ENCODE results near the gene RPLP1.

Gene RPLP1

DNA sequence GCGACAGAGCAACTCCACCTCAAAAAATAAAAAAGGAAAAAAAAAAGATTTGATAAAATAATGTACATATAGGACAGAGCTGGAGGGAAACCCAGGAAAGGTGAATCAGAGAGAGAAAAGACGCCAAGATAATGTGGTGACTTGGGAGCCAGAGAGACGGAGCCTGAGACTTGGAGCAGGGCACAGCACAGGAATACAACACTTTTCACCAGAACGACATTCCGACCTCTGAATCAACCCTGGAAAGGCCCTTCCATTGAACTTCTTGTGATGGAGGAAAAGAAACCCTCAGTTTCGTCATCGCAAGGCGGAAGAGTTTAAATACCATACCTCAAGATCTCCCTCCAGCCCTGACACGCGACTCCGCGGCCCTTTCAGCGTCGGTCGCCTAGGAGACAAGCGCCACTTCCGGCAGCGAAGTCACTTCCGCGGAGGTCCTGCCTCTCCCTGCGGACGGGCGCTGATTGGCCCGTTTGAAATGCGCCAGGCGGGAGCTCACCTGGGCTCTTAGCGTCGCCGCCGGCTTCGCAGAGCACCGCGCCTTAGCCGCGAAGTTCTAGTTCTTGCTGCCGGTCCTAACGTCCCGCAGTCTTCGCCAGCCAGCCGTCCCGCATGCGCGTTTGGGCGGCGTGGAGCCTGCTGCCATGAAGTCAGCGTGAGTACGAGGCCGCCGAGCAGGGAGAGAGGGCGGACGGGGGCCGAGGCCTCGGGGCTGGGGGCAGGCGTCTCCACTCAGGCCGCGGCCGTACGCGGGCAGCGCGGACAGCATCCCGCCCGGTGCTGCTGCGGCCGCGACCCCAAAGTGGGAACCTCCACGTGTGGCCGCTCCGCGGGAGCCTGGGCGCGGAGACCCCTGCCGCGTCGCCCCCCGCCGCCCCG, 38.6 kb upstream of the RPLP1 start, which contains the start of gene KIF23 (continued):
- TF ChIP-seq, protein P1, sequence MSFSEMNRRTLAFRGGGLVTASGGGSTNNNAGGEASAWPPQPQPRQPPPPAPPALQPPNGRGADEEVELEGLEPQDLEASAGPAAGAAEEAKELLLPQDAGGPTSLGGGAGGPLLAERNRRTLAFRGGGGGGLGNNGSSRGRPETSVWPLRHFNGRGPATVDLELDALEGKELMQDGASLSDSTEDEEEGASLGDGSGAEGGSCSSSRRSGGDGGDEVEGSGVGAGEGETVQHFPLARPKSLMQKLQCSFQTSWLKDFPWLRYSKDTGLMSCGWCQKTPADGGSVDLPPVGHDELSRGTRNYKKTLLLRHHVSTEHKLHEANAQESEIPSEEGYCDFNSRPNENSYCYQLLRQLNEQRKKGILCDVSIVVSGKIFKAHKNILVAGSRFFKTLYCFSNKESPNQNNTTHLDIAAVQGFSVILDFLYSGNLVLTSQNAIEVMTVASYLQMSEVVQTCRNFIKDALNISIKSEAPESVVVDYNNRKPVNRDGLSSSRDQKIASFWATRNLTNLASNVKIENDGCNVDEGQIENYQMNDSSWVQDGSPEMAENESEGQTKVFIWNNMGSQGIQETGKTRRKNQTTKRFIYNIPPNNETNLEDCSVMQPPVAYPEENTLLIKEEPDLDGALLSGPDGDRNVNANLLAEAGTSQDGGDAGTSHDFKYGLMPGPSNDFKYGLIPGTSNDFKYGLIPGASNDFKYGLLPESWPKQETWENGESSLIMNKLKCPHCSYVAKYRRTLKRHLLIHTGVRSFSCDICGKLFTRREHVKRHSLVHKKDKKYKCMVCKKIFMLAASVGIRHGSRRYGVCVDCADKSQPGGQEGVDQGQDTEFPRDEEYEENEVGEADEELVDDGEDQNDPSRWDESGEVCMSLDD (tag by site-specific recombination; IDR thresholded peaks at IDR 0.05), result no peak
- TF ChIP-seq SP3 (tag by site-specific recombination; IDR thresholded peaks at IDR 0.05) (peak; percentile 71; the same call in 1 of the 2 replicates), ZNF654 (tag by site-specific recombination; IDR thresholded peaks at IDR 0.05; ENCODE audit: low read depth) (no peak), ZNF391 (tag by site-specific recombination; IDR thresholded peaks at IDR 0.05; ENCODE audit: borderline replicate concordance, low read depth) (peak; percentile 71; the same call in 1 of the 2 replicates), KLF16 (tag by site-specific recombination; IDR thresholded peaks at IDR 0.05) (peak; percentile 76; the same call in 1 of the 2 replicates), ZNF76 (tag by site-specific recombination; IDR thresholded peaks at IDR 0.05; ENCODE audit: borderline replicate concordance, low read depth) (peak; percentile 85; the same call in 1 of the 2 replicates), HOXA7 (CRISPR knock-in tag; IDR thresholded peaks at IDR 0.05; ENCODE audit: borderline replicate concordance) (peak; percentile 54; the same call in 1 of the 2 replicates), ZXDB (tag by site-specific recombination; IDR thresholded peaks at IDR 0.05) (peak; percentile 87), ZNF324 (tag by site-specific recombination; IDR thresholded peaks at IDR 0.05) (peak; percentile 53), TRIM28 (IDR thresholded peaks at IDR 0.05; ENCODE audit: borderline replicate concordance, low read length) (peak; percentile 13; the same call in 1 of the 2 replicates), YY1 (tag by site-specific recombination; IDR thresholded peaks at IDR 0.05) (peak; percentile 44), ZSCAN23 (tag by site-specific recombination; IDR thresholded peaks at IDR 0.05) (0 out of 2 replicates have a peak, but pooled peaks have one; percentile 4), BCL11B (tag by site-specific recombination; IDR thresholded peaks at IDR 0.05; ENCODE audit: low read depth) (no peak), ZNF311 (tag by site-specific recombination; IDR thresholded peaks at IDR 0.05; ENCODE audit: borderline replicate concordance) (no peak), ZSCAN16 (tag by site-specific recombination; IDR thresholded peaks at IDR 0.05) (no peak; the same call in 1 of the 2 replicates), WT1 (tag by site-specific recombination; IDR thresholded peaks at IDR 0.05) (peak; percentile 38; the same call in 1 of the 2 replicates)
- TF ChIP-seq, protein P2, sequence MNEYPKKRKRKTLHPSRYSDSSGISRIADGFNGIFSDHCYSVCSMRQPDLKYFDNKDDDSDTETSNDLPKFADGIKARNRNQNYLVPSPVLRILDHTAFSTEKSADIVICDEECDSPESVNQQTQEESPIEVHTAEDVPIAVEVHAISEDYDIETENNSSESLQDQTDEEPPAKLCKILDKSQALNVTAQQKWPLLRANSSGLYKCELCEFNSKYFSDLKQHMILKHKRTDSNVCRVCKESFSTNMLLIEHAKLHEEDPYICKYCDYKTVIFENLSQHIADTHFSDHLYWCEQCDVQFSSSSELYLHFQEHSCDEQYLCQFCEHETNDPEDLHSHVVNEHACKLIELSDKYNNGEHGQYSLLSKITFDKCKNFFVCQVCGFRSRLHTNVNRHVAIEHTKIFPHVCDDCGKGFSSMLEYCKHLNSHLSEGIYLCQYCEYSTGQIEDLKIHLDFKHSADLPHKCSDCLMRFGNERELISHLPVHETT (tag by site-specific recombination; IDR thresholded peaks at IDR 0.05), result peak; percentile 37; the same call in 1 of the 2 replicates
- TF ChIP-seq, protein P3, sequence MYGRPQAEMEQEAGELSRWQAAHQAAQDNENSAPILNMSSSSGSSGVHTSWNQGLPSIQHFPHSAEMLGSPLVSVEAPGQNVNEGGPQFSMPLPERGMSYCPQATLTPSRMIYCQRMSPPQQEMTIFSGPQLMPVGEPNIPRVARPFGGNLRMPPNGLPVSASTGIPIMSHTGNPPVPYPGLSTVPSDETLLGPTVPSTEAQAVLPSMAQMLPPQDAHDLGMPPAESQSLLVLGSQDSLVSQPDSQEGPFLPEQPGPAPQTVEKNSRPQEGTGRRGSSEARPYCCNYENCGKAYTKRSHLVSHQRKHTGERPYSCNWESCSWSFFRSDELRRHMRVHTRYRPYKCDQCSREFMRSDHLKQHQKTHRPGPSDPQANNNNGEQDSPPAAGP (tag by site-specific recombination; IDR thresholded peaks at IDR 0.05), result peak; percentile 73; the same call in 1 of the 2 replicates
- TF ChIP-seq, protein P4, sequence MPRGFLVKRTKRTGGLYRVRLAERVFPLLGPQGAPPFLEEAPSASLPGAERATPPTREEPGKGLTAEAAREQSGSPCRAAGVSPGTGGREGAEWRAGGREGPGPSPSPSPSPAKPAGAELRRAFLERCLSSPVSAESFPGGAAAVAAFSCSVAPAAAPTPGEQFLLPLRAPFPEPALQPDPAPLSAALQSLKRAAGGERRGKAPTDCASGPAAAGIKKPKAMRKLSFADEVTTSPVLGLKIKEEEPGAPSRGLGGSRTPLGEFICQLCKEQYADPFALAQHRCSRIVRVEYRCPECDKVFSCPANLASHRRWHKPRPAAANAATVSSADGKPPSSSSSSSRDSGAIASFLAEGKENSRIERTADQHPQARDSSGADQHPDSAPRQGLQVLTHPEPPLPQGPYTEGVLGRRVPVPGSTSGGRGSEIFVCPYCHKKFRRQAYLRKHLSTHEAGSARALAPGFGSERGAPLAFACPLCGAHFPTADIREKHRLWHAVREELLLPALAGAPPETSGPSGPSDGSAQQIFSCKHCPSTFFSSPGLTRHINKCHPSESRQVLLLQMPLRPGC (tag by site-specific recombination; IDR thresholded peaks at IDR 0.05), result peak; percentile 61
- TF ChIP-seq, protein P5, sequence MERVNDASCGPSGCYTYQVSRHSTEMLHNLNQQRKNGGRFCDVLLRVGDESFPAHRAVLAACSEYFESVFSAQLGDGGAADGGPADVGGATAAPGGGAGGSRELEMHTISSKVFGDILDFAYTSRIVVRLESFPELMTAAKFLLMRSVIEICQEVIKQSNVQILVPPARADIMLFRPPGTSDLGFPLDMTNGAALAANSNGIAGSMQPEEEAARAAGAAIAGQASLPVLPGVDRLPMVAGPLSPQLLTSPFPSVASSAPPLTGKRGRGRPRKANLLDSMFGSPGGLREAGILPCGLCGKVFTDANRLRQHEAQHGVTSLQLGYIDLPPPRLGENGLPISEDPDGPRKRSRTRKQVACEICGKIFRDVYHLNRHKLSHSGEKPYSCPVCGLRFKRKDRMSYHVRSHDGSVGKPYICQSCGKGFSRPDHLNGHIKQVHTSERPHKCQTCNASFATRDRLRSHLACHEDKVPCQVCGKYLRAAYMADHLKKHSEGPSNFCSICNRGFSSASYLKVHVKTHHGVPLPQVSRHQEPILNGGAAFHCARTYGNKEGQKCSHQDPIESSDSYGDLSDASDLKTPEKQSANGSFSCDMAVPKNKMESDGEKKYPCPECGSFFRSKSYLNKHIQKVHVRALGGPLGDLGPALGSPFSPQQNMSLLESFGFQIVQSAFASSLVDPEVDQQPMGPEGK (tag by site-specific recombination; IDR thresholded peaks at IDR 0.05), result peak; percentile 57; the same call in 1 of the 2 replicates
- TF ChIP-seq, protein P6, sequence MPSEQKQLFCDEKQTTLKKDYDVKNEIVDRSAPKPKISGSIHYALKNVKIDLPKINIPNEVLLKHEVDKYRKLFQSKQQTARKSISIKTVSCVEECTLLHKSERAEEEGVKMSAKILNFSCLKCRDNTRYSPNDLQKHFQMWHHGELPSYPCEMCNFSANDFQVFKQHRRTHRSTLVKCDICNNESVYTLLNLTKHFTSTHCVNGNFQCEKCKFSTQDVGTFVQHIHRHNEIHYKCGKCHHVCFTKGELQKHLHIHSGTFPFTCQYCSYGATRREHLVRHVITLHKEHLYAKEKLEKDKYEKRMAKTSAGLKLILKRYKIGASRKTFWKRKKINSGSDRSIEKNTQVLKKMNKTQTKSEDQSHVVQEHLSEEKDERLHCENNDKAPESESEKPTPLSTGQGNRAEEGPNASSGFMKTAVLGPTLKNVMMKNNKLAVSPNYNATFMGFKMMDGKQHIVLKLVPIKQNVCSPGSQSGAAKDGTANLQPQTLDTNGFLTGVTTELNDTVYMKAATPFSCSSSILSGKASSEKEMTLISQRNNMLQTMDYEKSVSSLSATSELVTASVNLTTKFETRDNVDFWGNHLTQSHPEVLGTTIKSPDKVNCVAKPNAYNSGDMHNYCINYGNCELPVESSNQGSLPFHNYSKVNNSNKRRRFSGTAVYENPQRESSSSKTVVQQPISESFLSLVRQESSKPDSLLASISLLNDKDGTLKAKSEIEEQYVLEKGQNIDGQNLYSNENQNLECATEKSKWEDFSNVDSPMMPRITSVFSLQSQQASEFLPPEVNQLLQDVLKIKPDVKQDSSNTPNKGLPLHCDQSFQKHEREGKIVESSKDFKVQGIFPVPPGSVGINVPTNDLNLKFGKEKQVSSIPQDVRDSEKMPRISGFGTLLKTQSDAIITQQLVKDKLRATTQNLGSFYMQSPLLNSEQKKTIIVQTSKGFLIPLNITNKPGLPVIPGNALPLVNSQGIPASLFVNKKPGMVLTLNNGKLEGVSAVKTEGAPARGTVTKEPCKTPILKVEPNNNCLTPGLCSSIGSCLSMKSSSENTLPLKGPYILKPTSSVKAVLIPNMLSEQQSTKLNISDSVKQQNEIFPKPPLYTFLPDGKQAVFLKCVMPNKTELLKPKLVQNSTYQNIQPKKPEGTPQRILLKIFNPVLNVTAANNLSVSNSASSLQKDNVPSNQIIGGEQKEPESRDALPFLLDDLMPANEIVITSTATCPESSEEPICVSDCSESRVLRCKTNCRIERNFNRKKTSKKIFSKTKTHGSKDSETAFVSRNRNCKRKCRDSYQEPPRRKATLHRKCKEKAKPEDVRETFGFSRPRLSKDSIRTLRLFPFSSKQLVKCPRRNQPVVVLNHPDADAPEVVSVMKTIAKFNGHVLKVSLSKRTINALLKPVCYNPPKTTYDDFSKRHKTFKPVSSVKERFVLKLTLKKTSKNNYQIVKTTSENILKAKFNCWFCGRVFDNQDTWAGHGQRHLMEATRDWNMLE (tag by site-specific recombination; conservative IDR thresholded peaks at IDR 0.05; ENCODE audit: low read depth), result peak; percentile 66
- TF ChIP-seq, protein P7, sequence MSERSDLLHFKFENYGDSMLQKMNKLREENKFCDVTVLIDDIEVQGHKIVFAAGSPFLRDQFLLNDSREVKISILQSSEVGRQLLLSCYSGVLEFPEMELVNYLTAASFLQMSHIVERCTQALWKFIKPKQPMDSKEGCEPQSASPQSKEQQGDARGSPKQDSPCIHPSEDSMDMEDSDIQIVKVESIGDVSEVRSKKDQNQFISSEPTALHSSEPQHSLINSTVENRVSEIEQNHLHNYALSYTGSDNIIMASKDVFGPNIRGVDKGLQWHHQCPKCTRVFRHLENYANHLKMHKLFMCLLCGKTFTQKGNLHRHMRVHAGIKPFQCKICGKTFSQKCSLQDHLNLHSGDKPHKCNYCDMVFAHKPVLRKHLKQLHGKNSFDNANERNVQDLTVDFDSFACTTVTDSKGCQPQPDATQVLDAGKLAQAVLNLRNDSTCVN (tag by site-specific recombination; optimal IDR thresholded peaks at IDR 0.05), result peak; percentile 91

Measured in HEK293 (cell line).